NCI-H2196 (cell line): ENCODE results near the gene NCK1.

ENCODE experiments used
- DNase-seq: peaks from one replicate; lab custom pipeline; 2025; ENCODE audit not compliant: unreplicated experiment; lab: John Stamatoyannopoulos, UW

Gene NCK1

DNA sequence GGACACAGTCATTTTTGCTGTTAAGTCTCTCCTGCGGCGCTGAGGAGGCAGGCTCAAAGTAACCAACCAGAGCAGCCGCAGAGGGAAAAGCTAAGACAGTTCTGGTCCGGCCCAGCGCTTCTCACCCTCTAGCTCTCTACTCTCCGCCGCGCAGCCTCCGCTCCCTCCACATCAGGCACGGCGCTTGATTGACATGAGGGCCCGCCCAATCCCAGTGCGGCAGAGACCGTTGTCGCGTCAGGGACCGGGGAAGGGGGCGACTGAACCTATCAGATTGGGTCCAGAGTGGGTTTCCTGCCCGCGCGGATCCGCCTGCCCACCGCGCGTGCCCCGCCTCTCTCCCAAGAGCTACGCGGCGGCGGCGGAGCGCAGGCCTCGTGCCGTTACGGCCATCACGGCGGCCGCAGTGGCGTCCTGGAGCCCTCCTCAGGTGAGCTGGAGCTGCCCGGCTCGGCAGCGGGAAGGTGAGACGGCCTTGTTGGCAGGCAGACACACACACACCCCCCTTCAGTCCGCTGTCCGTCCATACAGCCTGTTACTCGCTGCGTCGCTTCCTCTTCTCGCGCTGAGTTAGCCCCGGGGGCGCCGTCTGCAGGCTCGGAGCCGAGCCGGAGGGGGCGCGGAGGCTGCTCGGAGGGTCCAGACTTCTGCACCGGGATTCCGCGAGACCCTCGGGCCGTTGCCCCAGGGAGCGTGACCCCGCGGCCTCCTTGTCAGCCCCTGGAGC, at the start of gene NCK1:
Gene NCK1 (plus strand): TSS at position 319 of the 727 bp plus-strand sequence. CDS start 65,794 bp downstream, outside the sequence.
- peak; percentile 99 for DNase-seq

DNA sequence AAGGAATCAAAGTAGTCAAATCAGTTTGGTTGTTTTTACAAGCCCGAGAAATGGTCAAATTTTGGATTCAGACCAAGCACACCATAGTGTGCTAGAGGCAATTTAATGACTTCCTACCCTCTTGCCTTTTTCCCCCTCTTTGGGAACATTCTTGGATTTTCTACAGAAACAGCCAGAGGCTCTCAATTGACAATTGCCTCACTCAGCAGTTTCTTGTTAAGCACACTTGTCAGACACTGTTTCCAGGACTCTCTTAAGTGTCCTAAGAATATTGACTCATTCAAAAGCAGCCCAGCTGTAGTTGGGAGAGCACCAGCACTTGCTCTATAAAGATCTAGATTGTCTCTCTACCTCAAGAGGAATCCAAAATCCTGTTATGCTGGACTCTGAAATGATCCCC, 44.6 kb upstream of the NCK1 start:
- DNase-seq: peak; percentile 33

DNA sequence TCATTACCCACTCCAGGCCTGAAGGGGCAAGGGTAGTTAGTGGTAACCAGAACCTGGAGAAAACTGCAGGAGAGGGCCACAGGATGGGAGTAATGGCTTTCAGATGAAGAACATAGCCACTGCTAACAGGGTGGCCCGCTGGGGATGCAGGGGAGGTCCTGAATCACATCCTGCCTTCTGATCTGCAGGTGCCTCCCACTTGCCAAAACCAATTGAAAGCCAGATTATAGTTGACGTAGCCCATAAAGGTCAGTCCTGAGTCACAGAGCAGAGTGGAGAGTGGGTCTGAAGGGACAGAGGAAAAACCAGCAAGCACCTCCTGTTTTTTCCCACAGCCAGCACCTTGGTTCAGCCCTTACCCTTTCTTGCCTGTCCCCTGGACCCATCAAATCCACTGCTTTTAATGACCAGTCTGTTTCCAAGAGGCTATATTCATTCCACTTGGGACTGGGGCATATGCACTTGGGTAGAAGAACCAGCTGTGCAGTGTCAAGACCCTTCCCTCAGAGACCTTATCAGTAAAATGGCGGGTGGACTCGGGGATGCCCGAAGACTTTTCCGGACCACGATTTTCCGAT, 43.7 kb upstream of the NCK1 start:
- peak; percentile 83 for DNase-seq

DNA sequence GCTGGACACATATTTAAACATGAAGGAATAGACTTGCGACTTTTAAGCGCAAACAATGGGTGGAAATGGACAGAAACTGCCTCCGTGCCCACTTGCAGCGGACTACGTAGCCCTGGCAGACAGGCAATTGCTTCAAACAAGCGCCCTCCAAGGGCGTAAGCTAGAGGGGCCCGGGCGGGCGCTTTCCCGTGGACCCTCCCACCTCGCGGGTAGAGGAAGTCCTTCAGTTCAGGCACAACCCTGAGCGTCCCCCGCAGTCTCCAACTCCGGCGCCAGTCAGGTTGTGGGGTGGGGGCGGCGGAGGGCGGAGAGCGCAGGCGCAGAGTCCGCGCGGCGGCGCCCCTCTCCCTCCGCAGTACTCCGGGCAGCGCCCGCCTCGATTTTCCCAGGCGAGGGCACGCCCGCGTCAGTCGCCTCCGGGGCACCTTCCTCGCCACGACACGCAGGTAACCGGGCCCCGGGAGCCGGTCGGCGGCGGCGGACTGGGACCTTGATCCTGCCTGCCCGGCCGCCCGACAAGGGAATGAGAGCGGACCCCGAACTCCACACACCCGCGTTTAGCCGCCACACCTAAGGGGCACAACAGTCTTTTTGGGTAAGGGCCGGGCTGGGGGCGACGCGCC, 43.1 kb upstream of the NCK1 start, which contains the start of gene SLC35G2:
Gene SLC35G2 (plus strand): TSS at position 358 of the 623 bp plus-strand sequence. CDS start 35,335 bp downstream, outside the sequence.
- DNase-seq: peak; percentile 78

DNA sequence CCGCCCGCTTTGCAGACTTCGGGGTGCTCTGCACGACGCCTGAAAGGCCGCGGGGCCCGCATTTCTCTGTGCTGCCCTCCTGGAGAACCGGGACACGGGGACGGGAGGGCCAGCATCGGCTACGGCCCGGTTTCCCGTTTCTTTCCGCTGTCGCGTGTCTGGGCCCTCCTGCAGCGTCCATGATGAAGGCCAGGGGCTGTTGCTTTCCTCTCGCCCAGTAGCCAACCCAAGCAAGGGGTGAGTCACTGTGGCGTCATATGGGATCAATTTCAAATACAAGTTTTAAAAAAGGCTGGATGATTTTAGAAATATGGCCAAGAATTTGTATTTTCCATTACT, 42.6 kb upstream of the NCK1 start:
- DNase-seq: peak; percentile 68

DNA sequence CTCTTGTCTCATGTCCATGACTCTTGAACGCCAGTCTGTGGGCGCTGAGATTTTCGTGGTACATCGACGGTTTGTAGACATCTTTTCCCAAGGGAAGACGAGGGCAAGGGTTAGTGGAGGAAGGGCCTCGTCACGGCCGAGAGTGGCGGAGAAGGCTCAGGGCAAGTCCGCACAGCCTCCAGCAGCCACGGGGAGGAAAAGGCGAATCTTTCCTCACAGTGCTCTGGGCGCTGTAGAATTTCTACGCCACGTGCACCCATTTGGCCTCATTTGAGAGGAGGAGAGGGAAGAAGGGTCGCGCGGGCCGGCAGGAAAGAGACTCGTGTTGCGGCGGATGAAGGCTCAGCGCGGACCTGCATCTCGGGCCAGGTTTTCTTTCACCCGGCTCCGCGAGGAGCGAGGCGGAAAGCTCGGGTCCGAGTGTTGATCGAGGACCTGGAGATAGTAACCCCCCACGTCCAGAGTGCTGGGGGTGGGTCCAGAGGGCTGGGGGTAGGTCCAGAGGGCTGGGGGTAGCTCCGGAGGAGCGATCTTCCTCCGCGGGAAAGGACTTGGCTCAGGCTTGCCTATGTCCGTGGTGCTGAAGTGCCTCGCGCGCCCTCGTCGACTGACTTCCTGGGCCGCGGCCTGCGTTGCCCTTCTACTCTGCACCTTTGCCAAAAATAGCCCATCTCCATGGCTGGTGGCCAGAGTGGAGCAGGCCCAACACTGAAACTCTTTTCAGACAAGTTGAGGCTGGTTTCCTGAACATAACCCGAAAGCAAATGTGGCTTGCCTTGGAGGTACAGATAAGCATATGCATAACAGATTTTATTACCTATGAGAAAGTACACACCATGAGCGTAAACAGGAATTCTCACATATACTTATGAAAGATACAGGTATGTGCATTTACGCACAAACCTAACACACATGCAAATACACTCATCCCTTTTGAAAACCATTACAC, 42.0 kb upstream of the NCK1 start:
- peak; percentile 74 for DNase-seq

DNA sequence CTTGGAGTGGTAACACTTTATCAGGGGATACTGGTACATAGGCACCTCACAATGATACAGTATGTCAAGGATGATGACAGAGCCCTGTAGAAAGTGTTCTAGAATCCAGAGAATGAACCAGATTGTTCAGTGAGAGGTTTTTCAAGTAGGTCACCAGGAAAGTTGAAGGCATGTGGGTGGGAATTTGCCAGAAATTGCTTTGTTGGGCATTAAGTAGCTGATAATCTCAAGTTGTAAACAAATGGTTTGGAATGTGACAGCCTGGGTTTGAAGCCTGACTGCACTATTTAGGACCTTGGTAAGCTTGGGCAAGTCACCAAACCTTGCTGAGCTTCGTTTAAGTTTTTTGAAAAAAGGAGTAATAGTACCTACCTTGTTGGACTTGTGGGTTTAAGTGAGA, 30.5 kb upstream of the NCK1 start:
- no peak for DNase-seq

DNA sequence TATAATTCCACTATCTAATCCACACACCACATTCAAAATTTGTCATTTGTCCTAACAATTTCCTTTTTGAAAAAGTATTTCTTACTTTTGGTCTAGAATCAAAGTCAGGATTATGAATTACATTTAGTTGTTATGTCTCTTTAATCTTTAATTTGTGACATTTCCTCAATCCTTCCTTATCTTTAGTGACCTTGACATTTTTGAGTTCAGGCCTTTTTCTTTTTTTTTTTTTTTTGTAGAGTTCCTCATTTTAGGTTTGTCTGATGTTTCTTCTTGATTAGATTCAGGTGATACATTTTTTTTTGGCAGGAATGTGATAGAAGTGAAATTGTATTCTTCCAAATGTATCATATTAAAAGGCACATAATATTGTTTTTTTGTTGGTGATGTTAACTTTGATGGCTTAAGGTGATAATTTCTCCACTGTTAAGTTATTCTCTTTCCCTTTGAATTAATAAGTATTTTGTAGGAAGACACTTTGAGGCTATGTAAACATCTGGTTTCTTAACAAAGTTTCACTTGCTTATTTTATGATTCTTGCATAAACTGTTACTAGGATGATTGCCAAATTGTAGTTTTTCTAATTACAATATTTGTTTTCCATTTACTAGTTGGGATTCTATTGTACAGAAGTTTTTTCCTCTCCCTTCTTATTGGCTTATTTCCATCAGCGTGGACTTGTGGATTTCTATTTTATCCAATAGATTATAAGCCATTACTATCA, 26.8 kb upstream of the NCK1 start:
- no peak for DNase-seq

DNA sequence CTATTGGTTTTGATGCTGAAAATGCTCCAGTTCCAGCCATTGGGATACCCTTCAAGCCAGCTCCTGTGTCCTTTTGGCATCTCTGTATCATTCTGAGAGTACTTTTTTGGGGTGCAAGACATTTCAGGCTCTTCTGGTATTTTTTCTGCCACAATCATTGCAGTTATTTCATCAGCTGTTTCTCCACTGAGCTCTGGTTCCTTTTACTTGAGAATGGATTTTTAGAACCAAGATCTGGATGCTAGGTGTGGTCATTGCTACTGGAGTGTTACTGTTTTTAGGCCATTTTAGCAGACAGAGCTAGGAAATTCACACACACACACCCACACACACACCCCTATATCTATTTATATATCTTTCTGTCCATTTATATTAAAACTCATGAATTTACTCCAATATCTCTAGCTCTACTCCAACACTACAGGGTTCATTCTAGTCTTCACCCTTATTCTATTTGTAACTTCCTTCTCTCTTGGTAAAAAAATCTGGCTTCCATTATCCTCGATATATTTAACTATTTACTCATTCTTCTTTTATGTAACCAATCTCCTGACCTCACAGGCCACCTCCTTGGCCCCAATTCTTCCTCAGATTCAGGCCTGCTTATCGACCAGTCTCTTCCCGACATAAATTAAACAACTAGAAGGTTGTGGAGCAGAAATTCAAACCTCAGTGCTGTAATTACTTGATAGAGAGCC, 26.0 kb upstream of the NCK1 start:
- DNase-seq: no peak

DNA sequence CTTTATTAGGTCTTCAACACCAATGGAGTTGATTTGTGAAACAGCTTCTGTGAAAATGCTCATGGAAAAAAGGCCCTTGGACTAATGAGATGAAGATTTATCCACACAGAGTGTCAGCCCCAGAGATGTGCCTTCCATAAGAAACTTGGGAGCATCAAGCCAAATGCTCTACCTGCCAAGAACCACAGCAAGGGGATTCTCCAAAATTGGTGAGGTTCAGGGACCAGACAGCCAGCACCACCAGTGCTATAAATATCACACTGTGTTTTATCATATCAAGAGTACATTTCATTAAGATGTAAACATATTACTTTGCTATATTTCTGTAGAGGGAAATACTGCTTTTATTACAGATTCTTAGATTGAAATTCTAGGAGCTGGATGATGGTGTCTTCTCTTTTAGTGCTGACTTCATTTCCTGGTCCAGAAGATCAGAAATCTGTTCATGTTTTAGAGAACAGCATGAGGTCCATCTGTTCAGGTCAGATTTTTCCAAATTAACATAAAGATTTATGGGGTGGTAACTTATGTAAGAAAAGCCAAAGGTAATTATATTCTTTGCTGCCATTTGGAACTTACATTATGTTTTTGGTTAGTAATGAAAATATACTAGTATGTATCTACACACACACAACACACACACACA, 25.4 kb upstream of the NCK1 start:
- DNase-seq: no peak

DNA sequence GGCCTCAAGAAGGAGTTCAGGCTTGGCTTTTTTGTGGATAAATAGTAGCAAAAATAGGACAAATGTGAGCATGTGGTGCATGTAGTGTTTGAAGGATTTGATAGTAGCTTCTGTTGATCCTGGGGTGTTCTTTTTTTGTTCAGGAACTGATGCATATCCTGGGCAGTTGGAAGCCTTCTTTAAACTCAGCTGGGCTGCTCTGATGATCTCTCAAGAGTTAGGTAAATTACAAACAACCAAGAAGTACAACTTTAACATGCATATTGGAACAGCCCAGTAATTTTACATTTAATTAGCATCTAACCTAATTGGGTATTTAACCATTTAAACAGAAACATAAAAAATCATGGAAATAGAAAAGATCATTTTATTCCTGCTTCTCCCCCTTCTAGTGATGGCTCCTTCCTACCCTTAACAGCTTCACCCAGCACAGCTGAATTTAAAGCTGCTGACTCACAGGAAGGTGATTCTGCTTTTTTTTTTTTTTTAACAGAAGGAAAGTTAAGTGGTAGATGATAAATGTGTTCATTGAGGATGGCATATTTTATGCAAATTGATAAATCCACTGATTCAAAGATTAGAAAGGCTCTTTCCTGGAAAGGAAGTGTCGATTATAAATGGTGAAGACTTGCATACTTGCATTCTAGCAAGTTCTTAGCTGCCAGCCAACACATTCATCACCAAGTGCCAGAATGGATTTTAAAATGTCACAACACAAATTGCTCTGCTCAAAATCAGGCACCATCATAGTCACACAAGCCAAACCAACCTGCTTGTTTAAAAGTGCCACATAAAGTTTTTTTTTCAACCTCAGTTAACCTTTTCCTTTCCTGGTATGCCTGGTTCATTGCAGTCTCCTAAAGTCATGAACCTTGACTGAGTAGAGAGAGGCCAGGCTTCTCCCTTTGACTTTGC, 23.1 kb upstream of the NCK1 start:
- DNase-seq: no peak

DNA sequence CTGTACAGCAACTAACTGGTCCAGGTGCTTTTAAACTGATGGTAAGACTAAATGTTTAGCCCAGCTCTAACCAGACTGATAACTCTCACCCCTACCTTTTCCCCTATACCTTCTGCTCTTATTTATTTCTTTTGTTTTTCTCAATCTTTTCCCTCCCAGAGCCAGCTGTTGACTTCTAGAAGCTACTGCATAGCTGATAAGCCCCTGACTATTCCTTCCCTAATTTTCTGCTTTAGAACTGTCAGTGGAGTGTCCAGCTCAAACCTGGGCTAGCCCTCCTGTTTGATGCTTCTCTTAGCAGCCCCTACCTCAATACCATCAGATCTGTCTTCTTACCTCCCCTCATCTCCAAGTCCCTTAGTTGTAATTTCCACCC, 22.5 kb upstream of the NCK1 start:
- DNase-seq: no peak

DNA sequence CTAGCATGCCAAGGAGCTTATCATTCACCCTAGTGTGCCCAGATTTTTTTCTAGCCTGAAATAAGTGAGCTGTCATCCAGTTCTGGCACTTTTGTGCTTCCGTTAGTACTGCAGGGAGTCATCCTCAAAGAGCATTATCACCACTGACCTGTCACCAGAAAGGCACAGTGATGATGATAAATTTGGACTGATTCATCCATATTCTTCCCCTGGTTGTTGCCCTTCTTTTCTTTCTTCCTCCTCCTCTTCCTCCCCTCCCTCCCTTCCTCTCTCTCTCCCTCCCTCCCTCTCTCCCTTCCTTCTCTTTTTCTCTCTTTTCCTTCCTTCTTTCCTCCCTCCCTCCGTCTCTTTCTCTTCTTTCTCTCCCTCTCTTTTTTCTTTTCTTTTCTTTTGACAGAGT, 21.8 kb upstream of the NCK1 start:
- DNase-seq: no peak

DNA sequence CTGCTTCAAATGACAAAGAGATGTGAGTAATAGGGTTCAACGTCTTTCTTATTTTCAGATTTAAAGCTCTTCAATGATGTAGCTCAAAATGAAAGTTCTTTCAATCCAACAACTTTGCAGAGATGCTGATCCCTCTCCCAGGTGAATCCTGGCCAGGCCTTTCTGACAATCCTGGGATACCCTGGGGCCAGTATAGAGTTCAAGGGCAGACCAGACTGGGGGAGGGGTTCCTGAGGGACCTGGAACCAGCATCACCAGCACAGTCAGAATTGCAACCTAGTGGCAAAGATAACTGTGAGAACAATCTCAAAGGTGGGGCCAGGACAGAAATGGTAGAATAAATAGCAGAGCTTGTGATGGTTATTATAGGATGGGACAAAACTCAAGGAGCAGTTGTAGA, 19.7 kb upstream of the NCK1 start:
- DNase-seq: no peak

DNA sequence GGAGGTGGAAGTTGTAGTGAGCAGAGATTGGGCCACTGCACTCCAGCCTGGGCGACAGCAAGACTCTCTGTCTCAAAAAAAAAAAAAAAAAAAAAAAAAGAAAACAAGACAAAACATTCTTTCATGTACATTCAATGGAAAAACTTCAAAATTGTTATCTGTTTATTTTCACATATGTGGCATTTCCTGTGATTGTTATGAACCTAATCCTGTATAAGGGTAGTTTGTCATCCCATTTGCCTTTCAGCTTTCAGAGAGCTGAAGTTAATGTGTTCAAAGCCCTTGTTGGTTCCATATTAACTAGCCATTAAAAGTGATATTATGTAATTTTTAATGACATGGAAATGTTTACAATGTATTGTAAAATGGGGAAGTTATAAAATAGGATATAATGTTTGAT, 17.3 kb upstream of the NCK1 start:
- DNase-seq: no peak

DNA sequence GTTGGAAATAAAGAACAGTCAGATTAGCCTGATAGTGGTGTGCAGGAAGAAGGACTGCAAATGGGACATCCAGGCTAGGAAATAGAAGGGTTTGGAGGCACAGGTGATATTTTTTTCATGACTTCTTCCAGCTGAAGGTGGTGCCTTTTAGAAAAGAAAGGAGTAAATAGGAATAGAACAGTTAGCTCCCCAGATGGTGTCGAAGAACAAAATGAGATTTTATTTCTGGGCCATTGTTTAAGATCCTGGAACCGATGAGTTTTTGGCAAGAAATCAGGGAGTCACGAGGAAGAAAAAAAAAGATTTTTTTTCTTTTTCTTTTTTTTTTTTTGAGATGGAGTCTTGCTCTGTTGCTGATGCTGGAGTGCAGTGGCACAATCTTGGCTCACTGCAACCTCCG, 9.8 kb upstream of the NCK1 start:
- no peak for DNase-seq

DNA sequence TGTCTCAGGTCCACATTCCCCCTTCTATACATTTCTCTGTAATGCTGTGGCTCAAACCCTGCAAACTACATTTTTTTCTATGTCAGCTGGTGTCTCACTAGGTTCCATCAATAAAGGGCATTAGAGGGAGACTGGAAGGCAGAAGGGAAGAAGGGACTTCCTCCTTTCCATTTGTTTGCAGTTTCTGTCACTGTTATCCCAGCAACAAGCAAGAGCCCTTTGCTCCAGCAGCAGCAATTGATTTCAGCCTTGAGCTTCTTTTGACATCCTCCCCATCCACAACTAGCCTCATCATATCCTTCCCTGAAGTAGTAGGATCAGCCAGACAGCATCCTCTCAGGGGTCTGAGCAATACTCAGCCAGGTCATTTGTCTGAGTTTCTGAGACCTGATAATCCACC, 5.3 kb upstream of the NCK1 start:
- no peak for DNase-seq

DNA sequence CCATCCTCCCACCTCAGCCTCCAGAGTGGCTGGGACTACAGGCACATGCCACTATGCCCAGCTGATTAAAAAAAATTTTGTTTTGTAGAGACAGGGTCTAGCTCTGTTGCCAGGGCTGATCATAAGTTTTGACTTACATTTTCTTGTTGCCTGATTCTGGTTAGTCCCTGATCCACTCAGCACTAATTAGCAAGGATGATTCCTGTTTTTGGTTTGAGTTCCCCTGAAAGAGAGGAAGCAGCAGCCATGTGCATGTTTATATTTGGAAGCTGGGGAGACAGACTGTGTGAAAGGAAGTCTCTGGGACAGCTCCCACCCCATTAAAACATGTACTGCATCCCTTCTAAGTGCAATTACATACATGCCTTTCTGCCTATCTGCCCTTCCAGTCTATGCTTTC, 3.6 kb upstream of the NCK1 start:
- no peak for DNase-seq

DNA sequence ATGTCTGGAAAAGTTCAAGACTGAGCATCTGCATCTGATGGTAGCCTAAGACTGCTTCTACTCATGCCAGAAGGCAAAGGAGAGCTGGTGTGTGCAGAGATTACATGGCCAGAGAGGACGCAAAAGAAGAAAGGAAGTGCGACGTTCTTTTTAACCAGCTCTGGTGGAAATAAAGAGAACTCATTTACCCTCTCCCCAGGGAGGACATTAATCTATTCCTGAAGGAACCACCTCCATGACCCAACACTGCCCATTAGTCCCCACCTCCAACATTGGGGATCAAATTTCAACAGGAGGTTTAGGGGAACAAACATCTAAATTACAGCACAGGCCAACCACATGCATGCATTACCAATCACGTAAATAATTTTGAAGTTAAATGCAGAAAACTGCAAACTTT, 1.5 kb upstream of the NCK1 start:
- DNase-seq: no peak
